Natural killer cell treated with Interleukin-12 subunit alpha and Interleukin-12 subunit beta and Interleukin-15 and Interleukin-18, amount 100 ng/mL, for 72 hours (primary cell): ENCODE results near the gene ASIP. TPM values are rescaled to one million over a fixed set of nuclear protein-coding genes. Genes with fewer than 3 reads are reported as not detected.
"Not testable (repeated sequence)": the region's sequence is repeated elsewhere in the genome, so short reads cannot be mapped to it uniquely, and the experiment has no call there.

Experiments
- ATAC-seq, 2 donors: fragments of 150-1000 bp; cut with Tn5 transposase in 1 of 2; sonication (Bioruptor Pico), chemical (Tn5 transposase) in 1 of 2; 2 replicates each; pipeline ENCODE4 v1.10.0; 2021
- DNase-seq: peaks from one replicate; pipeline ENCODE4 v3.0.0; 2022; ENCODE audit warnings: low spot score
- H3K27ac Mint-ChIP-seq, 2 donors: 1 replicate in 1 of 2; 2 replicates in 1 of 2; pipeline ENCODE4 v1.8.0; 2022; ENCODE audit warnings: mixed read lengths in 2 of 2, mild to moderate bottlenecking in 1 of 2, moderate library complexity in 1 of 2
- H3K27me3 Mint-ChIP-seq, 2 donors: 1 replicate in 1 of 2; 2 replicates in 1 of 2; pipeline ENCODE4 v1.8.0; 2022; ENCODE audit warnings: mixed read lengths in 2 of 2
- H3K36me3 Mint-ChIP-seq: one replicate; pipeline ENCODE4 v1.8.0; 2022; ENCODE audit warnings: mixed read lengths
- H3K4me1 Mint-ChIP-seq, 2 donors: 1 replicate in 1 of 2; 2 replicates in 1 of 2; pipeline ENCODE4 v1.8.0; 2022; ENCODE audit warnings: low read depth in 2 of 2, mixed read lengths in 2 of 2, mild to moderate bottlenecking in 1 of 2
- H3K4me3 Mint-ChIP-seq: one replicate; pipeline ENCODE4 v1.8.0; 2022; ENCODE audit warnings: mixed read lengths
- H3K9me3 Mint-ChIP-seq: 2 replicates; pipeline ENCODE4 v1.8.0; 2022; ENCODE audit warnings: mixed read lengths
- total RNA-seq, 2 donors: library from RNA; stranded (reverse); gene quantifications; one replicate each; pipeline ENCODE4 v1.2.3, GENCODE V29; 2022

The ASIP gene
- total RNA-seq, 2 donors from 2014 or later: not detected

GRCh38 chr20:34251619-34252018, 10.4 kb downstream of the ASIP start:
- H3K4me1 Mint-ChIP-seq: peaks cover 13 to 15% of the 10 kb centered on the region in 2 donors
- no peaks in the 10 kb centered on the region for H3K27me3 Mint-ChIP-seq
- H3K36me3 Mint-ChIP-seq: no peaks in the 10 kb centered on the region
- DNase-seq: no peak
- H3K9me3 Mint-ChIP-seq: no peaks in the 10 kb centered on the region
- H3K27ac Mint-ChIP-seq: no peak overlapping the region
- ATAC-seq: no peak
- H3K4me3 Mint-ChIP-seq: no peak overlapping the region

DNA sequence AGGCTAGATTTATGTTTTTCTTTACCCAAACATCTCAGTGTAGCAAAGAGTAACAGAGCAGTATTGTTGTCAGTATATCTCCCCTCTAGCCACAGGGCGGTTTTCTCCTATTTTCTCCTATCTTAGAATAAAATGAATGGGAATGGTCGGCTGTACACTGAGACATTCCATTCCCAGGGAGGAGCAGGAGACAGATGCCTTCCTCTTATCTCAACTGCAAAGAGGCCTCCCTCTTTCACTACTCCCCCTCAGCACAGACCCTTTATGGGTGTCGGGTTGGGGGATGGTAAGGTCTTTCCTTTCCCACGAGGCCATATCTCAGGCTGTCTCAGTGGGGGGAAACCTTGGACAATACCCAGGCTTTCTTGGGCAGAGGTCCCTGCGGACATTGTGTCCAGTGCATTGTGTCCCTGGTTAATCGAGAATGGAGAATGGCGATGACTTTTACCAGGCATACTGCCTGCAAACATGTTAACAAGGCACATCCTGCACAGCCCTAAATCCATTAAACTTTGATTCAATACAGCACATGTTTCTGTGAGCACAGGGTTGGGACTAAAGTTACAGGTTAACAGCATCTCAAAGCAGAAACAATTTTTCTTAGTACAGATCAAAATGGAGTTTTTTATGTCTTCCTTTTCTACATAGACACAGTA, 11.3 kb downstream of the ASIP start:
- not testable (repeated sequence) for H3K9me3 Mint-ChIP-seq, ATAC-seq, DNase-seq, H3K27ac Mint-ChIP-seq, H3K36me3 Mint-ChIP-seq, H3K4me3 Mint-ChIP-seq, H3K27me3 Mint-ChIP-seq
- H3K4me1 Mint-ChIP-seq: peaks cover 13 to 14% of the 10 kb centered on the region in 2 donors

GRCh38 chr20:34254979-34255378, 13.8 kb downstream of the ASIP start:
- no peak overlapping the region for H3K4me3 Mint-ChIP-seq
- H3K9me3 Mint-ChIP-seq: no peaks in the 10 kb centered on the region
- H3K36me3 Mint-ChIP-seq: no peaks in the 10 kb centered on the region
- peaks cover 2 to 3% of the 10 kb centered on the region in 2 donors for H3K4me1 Mint-ChIP-seq
- H3K27ac Mint-ChIP-seq: no peak overlapping the region
- no peaks in the 10 kb centered on the region for H3K27me3 Mint-ChIP-seq
- ATAC-seq (no peak), DNase-seq (no peak)

DNA sequence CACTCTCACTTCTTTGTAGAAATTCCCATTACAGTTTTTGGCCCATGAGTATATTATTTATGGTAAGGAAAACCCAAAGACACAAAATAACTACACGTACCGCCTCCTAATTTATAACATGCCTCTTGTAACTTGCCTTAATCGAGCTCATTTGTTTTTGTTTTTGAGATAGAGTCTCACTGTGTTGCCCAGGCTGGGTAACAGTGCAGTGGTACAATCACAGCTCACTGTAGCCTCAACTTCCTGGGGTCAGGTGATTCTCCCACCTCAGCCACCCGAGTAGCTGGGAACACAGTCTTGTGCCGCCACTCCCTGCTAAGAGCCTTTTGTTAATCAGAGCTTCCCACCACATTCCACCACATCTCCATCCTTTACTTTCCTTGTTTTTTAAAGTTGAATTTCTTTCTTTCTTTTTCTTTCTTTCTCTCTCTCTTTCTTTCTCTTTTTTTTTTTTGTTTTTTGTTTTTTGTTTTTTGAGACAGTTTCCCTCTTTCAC, 15.5 kb downstream of the ASIP start:
- no peak for DNase-seq
- Mint-ChIP-seq H3K4me3 (no peak overlapping the region), H3K4me1 (peaks cover 0 to 3% of the 10 kb centered on the region in 2 donors), H3K27ac (peak overlapping the region in 1 of 2 donors; percentile 58), H3K9me3 (no peaks in the 10 kb centered on the region), H3K27me3 (no peaks in the 10 kb centered on the region), H3K36me3 (no peaks in the 10 kb centered on the region)
- no peak for ATAC-seq

DNA sequence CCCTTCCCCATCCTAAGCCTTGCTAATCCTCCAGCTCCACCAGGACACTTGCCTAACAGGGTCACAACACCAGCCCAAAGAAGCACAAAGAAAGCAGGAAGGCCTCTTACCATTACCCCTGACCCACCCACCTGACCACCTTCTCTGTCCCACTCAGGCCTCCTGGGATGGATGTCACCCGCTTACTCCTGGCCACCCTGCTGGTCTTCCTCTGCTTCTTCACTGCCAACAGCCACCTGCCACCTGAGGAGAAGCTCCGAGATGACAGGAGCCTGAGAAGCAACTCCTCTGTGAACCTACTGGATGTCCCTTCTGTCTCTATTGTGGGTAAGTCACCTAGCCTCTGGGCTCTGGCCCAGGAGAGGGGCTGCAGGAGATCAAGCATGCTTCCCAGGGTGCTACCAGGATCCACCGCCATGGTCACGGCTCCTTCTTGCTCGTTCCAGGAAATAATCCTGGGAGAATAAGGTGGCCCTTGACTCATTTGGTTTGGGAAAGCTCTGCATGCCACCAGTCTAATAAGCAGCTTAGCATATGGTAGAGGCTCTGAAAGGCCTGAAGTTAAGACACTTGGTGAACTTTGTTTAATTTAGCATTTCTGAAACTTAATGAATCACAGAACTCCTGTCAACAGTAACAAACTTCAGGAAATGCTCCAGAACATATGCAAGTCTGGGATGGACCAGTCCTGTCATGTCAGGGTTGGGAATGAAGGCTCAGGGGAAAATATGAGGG, 19.2 kb downstream of the ASIP start:
- Mint-ChIP-seq H3K27ac (peak overlapping the region in 1 of 2 donors; percentile 1), H3K36me3 (no peaks in the 10 kb centered on the region), H3K4me1 (peaks cover 6 to 11% of the 10 kb centered on the region in 2 donors), H3K27me3 (no peaks in the 10 kb centered on the region), H3K9me3 (no peaks in the 10 kb centered on the region), H3K4me3 (no peak overlapping the region)
- DNase-seq (no peak), ATAC-seq (peak in 1 of 2 donors; percentile 33)

DNA sequence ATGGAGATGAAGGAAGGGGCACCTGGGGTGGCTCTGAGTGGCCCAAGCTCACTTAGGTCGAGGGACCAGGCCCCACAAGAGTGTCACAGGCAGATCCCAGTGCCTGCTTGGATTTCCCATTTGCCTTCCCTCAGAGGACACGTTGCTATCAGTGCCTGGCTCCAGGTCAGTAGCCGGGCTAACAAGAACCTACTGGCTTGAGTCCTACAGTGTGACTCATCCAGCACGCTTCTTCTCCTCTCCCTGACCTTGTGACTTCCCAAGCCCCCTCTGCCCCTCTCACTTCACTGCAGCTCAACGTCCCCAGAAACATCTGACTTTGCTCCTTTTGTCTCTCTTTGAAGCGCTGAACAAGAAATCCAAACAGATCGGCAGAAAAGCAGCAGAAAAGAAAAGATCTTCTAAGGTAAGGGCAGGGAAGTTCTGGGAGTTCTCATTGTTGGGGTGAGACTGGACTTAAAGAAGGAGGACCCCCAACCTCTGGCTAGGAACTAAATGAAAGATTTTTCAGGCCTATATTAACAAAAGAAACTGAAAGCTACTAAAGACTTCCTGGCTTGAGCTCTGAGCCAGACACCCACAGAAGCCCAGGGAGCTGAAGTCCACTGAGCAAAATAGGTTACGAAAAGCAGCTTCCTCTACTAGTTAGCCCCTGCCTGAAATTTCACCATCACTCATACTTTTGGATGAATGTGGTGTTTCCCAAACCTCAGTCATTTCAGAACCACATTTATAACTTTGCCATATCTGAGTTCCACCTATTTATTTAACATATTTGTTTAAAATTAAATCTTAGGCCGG, 21.5 kb downstream of the ASIP start:
- DNase-seq (no peak), ATAC-seq (peak; percentile 71 to 85)
- Mint-ChIP-seq H3K4me3 (no peak overlapping the region), H3K27me3 (no peaks in the 10 kb centered on the region), H3K36me3 (no peaks in the 10 kb centered on the region), H3K27ac (peak overlapping the region; percentile 67 to 87), H3K4me1 (peaks cover 6 to 8% of the 10 kb centered on the region in 2 donors), H3K9me3 (no peaks in the 10 kb centered on the region)

DNA sequence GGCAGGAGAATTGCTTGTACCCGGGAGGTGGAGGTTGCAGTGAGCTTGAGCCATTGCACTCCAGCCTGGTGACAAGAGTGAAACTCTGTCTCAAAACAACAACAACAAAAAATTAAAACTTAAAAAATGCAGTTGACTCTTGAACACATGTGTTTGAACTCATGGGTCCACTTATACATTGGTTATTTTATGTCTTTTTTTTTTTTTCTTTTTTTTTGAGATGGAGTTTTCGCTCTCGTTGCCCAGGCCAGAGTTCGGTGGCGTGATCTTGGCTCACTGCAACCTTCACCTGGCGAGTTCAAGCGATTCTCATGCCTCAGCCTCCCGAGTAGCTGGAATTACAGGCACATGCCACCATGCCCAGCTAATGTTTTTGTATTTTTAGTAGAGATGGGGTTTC, 22.2 kb downstream of the ASIP start:
- not testable (repeated sequence) for H3K4me1 Mint-ChIP-seq, H3K27ac Mint-ChIP-seq, H3K9me3 Mint-ChIP-seq, DNase-seq, ATAC-seq, H3K36me3 Mint-ChIP-seq, H3K4me3 Mint-ChIP-seq, H3K27me3 Mint-ChIP-seq

DNA sequence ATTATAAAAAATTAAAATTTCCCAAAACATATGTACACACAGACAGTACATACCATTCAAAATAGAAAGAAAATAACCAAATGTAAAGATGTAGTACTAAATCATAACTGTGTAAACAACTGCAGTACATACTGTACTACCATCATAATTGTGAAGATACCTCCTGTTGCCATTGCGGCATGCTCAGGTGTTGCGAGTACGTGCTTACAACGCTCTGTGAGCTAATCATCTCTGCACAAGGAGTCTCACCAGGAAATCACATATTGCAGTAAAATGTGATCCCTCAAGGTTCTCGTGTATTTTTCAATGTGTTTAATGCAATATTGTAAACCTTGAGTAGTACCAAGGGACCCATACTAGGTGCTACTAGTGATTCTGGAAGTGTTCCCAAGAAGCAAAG, 22.9 kb downstream of the ASIP start:
- Mint-ChIP-seq H3K9me3 (no peaks in the 10 kb centered on the region), H3K27me3 (peaks cover 0 to 3% of the 10 kb centered on the region in 2 donors), H3K27ac (no peak overlapping the region)

GRCh38 chr20:34268145-34268544, 26.9 kb downstream of the ASIP start:
- no peak for ATAC-seq
- Mint-ChIP-seq H3K4me1 (peaks cover 7 to 12% of the 10 kb centered on the region in 2 donors), H3K27ac (no peak overlapping the region), H3K36me3 (no peaks in the 10 kb centered on the region), H3K4me3 (no peak overlapping the region), H3K9me3 (no peaks in the 10 kb centered on the region), H3K27me3 (peaks cover 0 to 3% of the 10 kb centered on the region in 2 donors)
- no peak for DNase-seq

More for the DNA sequence above, 22.9 kb downstream of the ASIP start:
- DNase-seq: no peak
- Mint-ChIP-seq H3K4me1 (peaks cover 6 to 10% of the 10 kb centered on the region in 2 donors), H3K36me3 (no peaks in the 10 kb centered on the region), H3K4me3 (no peak overlapping the region)
- ATAC-seq: no peak

DNA sequence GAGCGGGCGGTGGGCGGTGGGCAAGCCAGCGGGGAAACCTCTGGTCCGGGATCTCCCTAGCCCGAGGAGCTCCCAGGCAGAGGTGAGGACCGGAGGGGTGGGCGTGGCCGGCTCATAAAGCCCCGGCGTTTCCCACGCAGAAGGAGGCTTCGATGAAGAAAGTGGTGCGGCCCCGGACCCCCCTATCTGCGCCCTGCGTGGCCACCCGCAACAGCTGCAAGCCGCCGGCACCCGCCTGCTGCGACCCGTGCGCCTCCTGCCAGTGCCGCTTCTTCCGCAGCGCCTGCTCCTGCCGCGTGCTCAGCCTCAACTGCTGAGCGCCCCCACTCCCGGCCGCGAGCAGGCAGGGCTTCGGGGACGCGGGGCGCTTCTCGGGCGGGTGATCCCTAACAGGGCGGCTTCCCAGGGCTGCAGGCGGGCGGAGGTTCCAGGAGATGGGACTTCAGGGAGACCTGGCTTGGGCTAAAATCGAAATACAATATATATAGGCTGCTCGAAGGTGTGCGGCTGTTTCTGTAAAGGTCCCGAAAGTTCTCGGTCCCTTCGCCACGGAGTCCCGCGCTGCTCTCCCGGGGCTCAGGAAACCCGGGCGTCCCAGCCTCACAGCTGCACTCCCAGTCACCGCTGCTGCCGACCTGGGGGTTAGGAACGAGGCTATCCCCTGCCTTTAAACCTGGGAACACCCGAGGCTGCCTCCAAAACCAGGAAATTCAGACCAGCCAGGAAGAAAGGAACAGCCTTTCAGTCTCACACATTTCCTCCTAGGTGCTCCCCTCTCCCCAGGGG, 27.8 kb downstream of the ASIP start:
- Mint-ChIP-seq H3K27ac (no peak overlapping the region), H3K36me3 (no peaks in the 10 kb centered on the region), H3K9me3 (no peaks in the 10 kb centered on the region), H3K4me3 (peak overlapping the region; percentile 33), H3K27me3 (peaks cover 0 to 3% of the 10 kb centered on the region in 2 donors), H3K4me1 (peaks cover 7 to 12% of the 10 kb centered on the region in 2 donors)
- DNase-seq: peak; percentile 62
- peak in 1 of 2 donors; percentile 53 for ATAC-seq

DNA sequence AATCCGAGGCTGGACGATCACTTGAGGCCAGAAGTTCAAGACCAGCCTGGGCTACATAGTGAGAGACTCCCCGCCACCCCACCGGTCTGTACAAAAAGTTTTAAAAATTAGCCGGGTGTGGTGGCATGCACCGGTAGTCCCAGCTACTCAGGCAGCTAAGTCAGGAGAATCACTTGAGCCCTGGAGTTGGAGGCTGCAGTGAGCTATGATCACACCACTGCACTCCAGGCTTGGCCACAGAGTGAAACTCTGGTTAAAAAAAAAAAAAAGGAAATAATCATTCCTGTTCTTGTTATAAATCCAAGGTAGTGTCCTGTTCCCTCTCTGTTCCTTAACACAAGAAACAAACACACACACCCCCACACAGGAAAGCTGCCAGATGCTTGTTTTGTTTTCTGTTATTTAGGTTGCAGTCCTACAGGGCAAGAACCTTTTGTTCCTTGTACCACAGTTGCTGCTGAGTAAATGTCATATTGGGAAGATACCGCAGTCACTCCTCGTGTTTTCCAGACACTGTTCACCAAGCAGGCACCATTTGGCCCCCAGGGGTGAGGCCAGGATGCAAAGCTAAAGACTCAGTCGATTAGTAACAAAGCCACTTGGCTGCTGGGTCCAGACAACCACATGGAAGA, 28.9 kb downstream of the ASIP start:
- ATAC-seq (no peak), DNase-seq (no peak)
- H3K4me3 Mint-ChIP-seq: no peak overlapping the region
- H3K36me3 Mint-ChIP-seq: no peaks in the 10 kb centered on the region
- peaks cover 7 to 12% of the 10 kb centered on the region in 2 donors for H3K4me1 Mint-ChIP-seq
- no peaks in the 10 kb centered on the region for H3K9me3 Mint-ChIP-seq
- H3K27ac Mint-ChIP-seq: no peak overlapping the region
- peaks cover 0 to 3% of the 10 kb centered on the region in 2 donors for H3K27me3 Mint-ChIP-seq

DNA sequence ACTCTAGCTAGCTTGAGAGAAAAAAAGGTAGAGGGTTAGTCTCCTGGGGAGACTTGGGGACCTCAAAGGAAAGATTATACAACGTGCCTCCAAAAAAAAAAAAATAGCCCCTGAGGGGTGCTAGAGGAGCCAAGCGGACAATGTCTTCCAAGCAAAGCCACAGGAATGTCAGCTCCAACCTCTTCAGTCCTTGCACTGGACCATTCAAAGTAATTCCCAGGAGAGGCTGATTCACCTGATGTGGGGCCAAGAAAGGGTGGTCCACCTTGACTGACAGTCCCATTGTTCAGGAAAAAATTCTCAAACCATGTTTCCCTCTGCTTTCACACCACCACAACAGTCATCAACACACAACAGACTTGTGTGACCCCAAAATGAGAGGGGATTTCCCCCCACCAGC, 30.7 kb downstream of the ASIP start:
- peaks cover 7 to 12% of the 10 kb centered on the region in 2 donors for H3K4me1 Mint-ChIP-seq
- H3K27ac Mint-ChIP-seq: no peak overlapping the region
- no peaks in the 10 kb centered on the region for H3K9me3 Mint-ChIP-seq
- DNase-seq (no peak), ATAC-seq (no peak)
- H3K4me3 Mint-ChIP-seq: peak overlapping the region; percentile 49
- H3K36me3 Mint-ChIP-seq: no peaks in the 10 kb centered on the region
- peaks cover 0 to 3% of the 10 kb centered on the region in 2 donors for H3K27me3 Mint-ChIP-seq

DNA sequence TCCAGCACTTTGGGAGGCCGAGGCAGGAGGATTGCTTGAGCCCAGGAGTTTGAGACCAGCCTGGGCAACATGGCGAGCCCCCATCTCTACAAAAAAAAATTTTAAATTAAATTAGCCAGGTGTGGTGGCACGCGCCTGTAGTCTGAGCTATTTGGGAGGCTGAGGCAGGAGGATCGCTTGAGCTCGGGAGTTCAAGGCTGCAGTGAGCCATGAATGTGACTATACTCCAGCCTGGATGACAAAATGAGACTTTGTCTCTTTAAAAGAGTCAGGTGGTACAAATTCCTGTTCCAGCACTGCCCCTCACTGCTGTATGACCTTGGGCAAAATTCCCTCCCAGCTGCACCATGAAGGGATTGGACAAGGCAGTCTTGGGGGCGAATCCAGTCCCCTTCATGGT, 33.5 kb downstream of the ASIP start:
- Mint-ChIP-seq H3K27me3 (no peaks in the 10 kb centered on the region), H3K9me3 (no peaks in the 10 kb centered on the region), H3K27ac (no peak overlapping the region), H3K4me1 (peaks cover 7% of the 10 kb centered on the region in 2 donors), H3K4me3 (no peak overlapping the region), H3K36me3 (no peaks in the 10 kb centered on the region)
- no peak for ATAC-seq
- no peak for DNase-seq
